ENCODE measurements around the gene ADIPOQ. TPM values are rescaled to one million over a fixed set of nuclear protein-coding genes. Genes with fewer than 3 reads are reported as not detected.

ADIPOQ gene
- total and polyA plus RNA-seq, 2 of the 13 experiments (the other 11 are each of a cell fraction or from before 2014, with no cell fraction given): not detected

GRCh38 chr3:186806089-186807055 is 36.1 kb upstream of the ADIPOQ start, which contains the start of gene RFC4 (continued):
- TF ChIP-seq KLF15 (CRISPR knock-in tag; IDR thresholded peaks at IDR 0.05; ENCODE audit: borderline replicate concordance) (0 out of 2 replicates have a peak, but pooled peaks have one; percentile 48), HMGXB3 (CRISPR knock-in tag; IDR thresholded peaks at IDR 0.05; ENCODE audit: borderline replicate concordance) (no peak), PATZ1 (CRISPR knock-in tag; IDR thresholded peaks at IDR 0.05) (peak; percentile 39; the same call in 1 of the 2 replicates), ZBTB14 (CRISPR knock-in tag; IDR thresholded peaks at IDR 0.05) (peak; percentile 80), SRSF9 (IDR thresholded peaks at IDR 0.05; ENCODE audit: borderline replicate concordance, insufficient read depth, low read depth, low read length, poor library complexity, severe bottlenecking) (no peak), ZBTB46 (CRISPR knock-in tag; IDR thresholded peaks at IDR 0.05; ENCODE audit: borderline replicate concordance) (no peak), REXO4 (CRISPR knock-in tag; IDR thresholded peaks at IDR 0.05; ENCODE audit: borderline replicate concordance) (no peak; the same call in 1 of the 2 replicates), ZNF503 (CRISPR knock-in tag; IDR thresholded peaks at IDR 0.05) (peak; percentile 48; the same call in 1 of the 2 replicates), TSC22D2 (CRISPR knock-in tag; IDR thresholded peaks at IDR 0.05; ENCODE audit: borderline replicate concordance) (peak; percentile 70; the same call in 1 of the 2 replicates), ZNF12 (CRISPR knock-in tag; IDR thresholded peaks at IDR 0.05) (no peak), ZNF772 (CRISPR knock-in tag; IDR thresholded peaks at IDR 0.05) (peak; percentile 98), NR1H2 (CRISPR knock-in tag; IDR thresholded peaks at IDR 0.05; ENCODE audit: borderline replicate concordance, low read depth) (0 out of 2 replicates have a peak, but pooled peaks have one; percentile 20), ZNF761 (CRISPR knock-in tag; conservative IDR thresholded peaks at IDR 0.05) (0 out of 2 replicates have a peak, but pooled peaks have one; percentile 79), NR3C1 (CRISPR knock-in tag; IDR thresholded peaks at IDR 0.05) (no peak), TCF7 (IDR thresholded peaks at IDR 0.05; ENCODE audit: low read depth) (no peak)
